ENCODE measurements around the gene OPRD1.

Gene OPRD1

DNA sequence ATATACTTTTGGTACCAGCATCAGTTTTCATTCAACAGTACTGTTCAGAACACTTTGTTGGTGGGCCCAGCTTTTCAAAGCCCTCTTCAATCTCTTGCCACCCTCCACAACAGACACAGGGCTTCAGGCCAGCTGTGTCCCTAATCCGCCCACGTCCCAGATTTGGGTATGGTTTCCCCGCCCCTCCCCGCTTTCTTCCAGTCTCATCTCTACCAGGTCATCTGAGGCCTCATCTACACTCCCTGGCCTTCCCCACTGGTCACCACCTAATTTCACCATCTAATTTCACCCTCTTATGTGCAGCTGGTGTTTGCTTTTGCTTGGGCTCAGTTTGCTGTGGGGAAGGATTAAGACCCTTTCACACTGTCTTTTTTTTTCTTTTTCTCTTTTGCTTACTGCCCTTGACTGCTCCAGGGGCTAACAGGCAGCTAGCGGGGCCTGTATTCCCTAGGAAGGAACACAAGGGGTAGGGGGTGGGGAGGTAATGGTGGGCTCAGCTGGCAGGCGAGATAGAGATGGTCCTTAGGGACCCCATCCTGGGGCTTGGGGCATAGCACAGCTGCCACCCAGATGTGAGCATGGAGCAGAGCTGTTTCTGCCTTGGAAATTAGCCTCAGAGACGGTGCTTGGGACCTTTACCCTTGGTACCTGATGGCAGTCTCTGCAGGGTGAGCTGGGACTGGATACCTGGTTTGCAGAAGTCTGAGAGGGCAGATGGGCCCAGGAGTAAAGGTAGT is 98.6 kb downstream of the OPRD1 start:
- no peak for DNase-seq

GRCh38 chr1:28913786-28914227 is 101.8 kb downstream of the OPRD1 start:
- DNase-seq: no peak

DNA sequence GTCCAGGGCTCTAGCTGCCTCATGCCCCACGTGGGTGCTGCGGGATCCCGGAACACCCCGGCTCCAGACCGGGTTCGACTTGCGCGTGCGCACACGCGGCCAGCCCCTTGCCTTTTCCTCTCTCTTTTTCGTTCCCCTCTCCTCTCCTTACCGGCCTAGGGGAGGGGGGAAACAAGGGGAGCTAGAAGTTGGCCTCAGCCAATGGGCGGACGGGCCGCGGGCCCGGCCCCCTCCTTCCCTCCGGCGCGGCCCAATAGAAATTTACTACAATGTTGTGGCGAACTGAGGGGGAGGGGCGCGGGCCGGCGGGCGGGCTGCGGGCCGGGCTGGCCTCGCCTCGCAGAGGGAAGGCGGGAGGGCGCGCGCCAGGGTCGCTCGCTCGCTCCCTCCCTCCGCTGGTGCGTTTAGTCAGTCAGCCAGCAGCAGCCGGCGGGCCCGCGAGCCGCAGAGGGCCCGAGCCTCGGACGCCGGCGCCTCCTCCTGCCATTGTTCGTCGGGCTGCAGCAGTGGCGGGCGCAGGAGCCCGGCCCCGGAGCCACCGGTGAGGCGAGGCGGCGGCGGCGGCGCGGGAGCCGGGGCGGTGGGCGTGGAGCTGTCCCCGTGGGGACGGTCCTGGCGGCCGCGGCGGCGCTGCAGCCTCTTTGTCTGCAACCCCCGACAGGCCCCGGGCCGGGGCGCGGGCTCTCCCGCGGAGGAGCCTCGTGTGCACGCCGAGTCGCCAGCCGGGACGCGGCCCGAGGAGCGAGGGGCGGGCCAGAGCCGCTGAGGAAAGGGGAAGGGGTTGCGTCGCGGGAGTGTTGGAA is 102.5 kb downstream of the OPRD1 start, which contains the start of gene EPB41:
Gene EPB41 (plus strand): TSS at position 342 of the 803 bp plus-strand sequence. CDS start 72,869 bp downstream, outside the sequence.
- peak in 13 of 14 donors; percentile 34 to 96 (median 77) for DNase-seq

GRCh38 chr1:28915031-28915895 is 103.3 kb downstream of the OPRD1 start:
- peak in 3 of 14 donors; percentile 6 to 90 (median 45) for DNase-seq

DNA sequence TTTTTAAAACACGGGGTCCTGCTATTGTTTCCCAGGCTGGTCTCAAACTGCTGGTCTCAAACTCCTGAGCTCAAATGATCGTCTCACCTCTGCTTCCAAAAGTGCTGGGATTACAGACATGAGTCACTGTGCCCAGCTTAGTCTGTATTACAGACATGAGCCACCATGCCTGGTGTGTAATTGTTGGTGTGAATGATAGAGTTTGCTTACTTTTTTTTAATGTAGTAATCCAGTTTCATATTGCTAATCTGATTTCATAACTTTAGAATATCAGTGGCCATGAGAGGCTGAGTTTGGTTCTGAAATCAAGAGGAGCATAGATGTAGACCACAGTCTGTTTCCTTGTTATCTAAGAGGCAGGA is 105.8 kb downstream of the OPRD1 start:
- no peak for DNase-seq

All from C1 segment of cervical spinal cord (tissue), 14 donors.